ENCODE data around the gene EIF4A3. TPM values are rescaled to one million over a fixed set of nuclear protein-coding genes. Genes with fewer than 3 reads are reported as not detected.

EIF4A3 gene
- polyA plus RNA-seq, 2 of the 4 experiments (the other 2 are of a cell fraction) = 181 to 189 TPM

DNA sequence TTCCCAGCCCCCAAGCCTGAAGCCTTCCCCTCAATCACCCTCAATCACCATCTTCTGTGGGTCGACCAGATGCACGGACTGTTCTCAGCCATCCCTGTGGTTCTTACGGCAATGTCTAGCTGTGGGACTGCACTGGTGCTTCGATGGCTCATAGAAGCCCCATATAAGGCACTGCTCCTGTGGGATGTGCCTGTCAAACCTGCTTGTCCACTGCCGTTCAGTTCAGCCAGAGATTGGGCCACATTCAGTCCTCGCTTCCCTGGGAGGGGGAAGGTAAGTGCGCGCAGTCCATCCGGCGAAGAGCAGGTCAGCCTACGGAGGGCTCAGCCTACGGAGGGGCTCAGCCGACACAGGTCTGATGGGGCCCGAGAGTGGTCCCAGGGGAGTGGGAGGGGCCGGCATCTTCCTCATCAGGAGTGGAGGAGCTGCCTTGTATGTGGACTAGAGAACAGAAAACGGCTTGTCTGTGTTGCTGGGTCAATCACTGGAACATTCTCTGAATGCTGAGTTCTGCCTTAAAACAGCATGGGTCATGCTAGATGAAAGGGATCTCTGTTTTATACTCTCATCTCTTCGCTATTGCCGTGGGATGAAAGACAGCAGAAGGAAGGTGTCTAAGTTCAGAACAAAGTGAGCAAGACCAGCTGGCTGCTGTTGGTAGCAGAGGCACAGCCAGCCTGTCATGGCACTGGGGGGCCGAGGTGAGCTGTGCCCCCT is 23.0 kb upstream of the EIF4A3 start, which contains the start of gene CARD14:
Gene CARD14, plus strand, starts transcription at position 247 of the 717 bp plus-strand sequence. CDS start 11,409 bp downstream, outside the sequence.
- H3K27ac ChIP-seq = no peak within 1 kb of the TSS
- TF ChIP-seq, protein P1, sequence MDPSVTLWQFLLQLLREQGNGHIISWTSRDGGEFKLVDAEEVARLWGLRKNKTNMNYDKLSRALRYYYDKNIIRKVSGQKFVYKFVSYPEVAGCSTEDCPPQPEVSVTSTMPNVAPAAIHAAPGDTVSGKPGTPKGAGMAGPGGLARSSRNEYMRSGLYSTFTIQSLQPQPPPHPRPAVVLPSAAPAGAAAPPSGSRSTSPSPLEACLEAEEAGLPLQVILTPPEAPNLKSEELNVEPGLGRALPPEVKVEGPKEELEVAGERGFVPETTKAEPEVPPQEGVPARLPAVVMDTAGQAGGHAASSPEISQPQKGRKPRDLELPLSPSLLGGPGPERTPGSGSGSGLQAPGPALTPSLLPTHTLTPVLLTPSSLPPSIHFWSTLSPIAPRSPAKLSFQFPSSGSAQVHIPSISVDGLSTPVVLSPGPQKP (IDR thresholded peaks at IDR 0.05; ENCODE audit: low read depth, low read length) = no peak
- TF ChIP-seq EHF (CRISPR knock-in tag; IDR thresholded peaks at IDR 0.05) = no peak
- no peak for TF ChIP-seq FOSB (CRISPR knock-in tag; IDR thresholded peaks at IDR 0.05)
- TF ChIP-seq, protein P2, sequence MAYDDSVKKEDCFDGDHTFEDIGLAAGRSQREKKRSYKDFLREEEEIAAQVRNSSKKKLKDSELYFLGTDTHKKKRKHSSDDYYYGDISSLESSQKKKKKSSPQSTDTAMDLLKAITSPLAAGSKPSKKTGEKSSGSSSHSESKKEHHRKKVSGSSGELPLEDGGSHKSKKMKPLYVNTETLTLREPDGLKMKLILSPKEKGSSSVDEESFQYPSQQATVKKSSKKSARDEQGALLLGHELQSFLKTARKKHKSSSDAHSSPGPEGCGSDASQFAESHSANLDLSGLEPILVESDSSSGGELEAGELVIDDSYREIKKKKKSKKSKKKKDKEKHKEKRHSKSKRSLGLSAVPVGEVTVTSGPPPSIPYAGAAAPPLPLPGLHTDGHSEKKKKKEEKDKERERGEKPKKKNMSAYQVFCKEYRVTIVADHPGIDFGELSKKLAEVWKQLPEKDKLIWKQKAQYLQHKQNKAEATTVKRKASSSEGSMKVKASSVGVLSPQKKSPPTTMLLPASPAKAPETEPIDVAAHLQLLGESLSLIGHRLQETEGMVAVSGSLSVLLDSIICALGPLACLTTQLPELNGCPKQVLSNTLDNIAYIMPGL (CRISPR knock-in tag; IDR thresholded peaks at IDR 0.05; ENCODE audit: borderline replicate concordance) = no peak
- no peak for TF ChIP-seq FOXS1 (CRISPR knock-in tag; IDR thresholded peaks at IDR 0.05)
- TF ChIP-seq PHF8 (IDR thresholded peaks at IDR 0.05; ENCODE audit: borderline replicate concordance, low read depth) = no peak
- no peak for TF ChIP-seq EP300 (IDR thresholded peaks at IDR 0.05)
- no peak for TF ChIP-seq CBX8 (IDR thresholded peaks at IDR 0.05)
- TF ChIP-seq, protein P3, sequence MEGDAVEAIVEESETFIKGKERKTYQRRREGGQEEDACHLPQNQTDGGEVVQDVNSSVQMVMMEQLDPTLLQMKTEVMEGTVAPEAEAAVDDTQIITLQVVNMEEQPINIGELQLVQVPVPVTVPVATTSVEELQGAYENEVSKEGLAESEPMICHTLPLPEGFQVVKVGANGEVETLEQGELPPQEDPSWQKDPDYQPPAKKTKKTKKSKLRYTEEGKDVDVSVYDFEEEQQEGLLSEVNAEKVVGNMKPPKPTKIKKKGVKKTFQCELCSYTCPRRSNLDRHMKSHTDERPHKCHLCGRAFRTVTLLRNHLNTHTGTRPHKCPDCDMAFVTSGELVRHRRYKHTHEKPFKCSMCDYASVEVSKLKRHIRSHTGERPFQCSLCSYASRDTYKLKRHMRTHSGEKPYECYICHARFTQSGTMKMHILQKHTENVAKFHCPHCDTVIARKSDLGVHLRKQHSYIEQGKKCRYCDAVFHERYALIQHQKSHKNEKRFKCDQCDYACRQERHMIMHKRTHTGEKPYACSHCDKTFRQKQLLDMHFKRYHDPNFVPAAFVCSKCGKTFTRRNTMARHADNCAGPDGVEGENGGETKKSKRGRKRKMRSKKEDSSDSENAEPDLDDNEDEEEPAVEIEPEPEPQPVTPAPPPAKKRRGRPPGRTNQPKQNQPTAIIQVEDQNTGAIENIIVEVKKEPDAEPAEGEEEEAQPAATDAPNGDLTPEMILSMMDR (IDR thresholded peaks at IDR 0.05) = no peak
- no peak for TF ChIP-seq ZNF302 (CRISPR knock-in tag; IDR thresholded peaks at IDR 0.05)
- no peak for TF ChIP-seq HOXB13 (CRISPR knock-in tag; IDR thresholded peaks at IDR 0.05; ENCODE audit: low read depth)
- TF ChIP-seq SMC3 (IDR thresholded peaks at IDR 0.05) = no peak
- no peak for TF ChIP-seq NPAS2 (CRISPR knock-in tag; IDR thresholded peaks at IDR 0.05; ENCODE audit: borderline replicate concordance)
- TF ChIP-seq FOSL2 (IDR thresholded peaks at IDR 0.05) = no peak
- TF ChIP-seq FOSL2 (CRISPR knock-in tag; IDR thresholded peaks at IDR 0.05) = no peak
- ChIA-PET POLR2A (no interaction called here), CTCF (interaction anchor here (2.1 kb wide), 1 partner anchor 13 kb away, joined by 6 read pairs; no protein-coding TSS in a partner anchor)
- FAIRE-seq (no peak), DNase-seq (ENCODE audit: low read depth in 1 of 2, low spot score in 1 of 2) (no peak), ATAC-seq (peak in 1 of 2 experiments; percentile 21; a peak in 1 of 6 replicates)
- WGBS (ENCODE audit: missing lambda C conversion rate) = 72% methylated on average over 10 of the region's 19 CpGs
- no peaks in the 10 kb centered on the region for H3K9me3 ChIP-seq
- H3K4me1 ChIP-seq = peaks cover 3% of the 10 kb centered on the region; the same call in 2 of the 3 replicates
- no peak within 1 kb of the TSS for H3K4me3 ChIP-seq
- no peak within 1 kb of the TSS for H3K4me2 ChIP-seq

DNA sequence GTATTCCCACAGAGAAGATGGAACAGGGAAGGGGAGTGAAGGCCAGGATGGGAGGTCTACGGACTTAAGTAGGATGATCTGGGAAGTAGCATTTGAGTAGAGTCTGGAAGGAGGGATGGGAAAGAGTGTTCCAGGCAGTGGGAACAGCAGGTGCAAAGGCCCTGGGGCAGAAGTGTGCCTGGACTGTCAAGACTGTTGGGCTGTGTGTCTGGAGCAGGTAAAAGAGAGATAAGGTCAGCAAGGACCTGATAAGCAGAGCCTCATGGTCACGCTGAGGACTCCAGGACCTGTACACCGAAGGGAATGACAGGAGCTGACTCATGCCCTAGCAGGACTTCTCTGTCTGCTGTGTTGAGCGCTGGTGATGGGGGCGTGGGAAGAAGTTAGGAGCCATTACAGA is 22.2 kb upstream of the EIF4A3 start:
- H3K27ac ChIP-seq = no peak overlapping the region
- ATAC-seq = no peak
- H3K9me3 ChIP-seq = no peaks in the 10 kb centered on the region
- POLR2A ChIA-PET = interaction anchor here (0.6 kb wide), 1 partner anchor 28 kb away, joined by 4 read pairs; no protein-coding TSS in a partner anchor
- no peak overlapping the region for H3K4me3 ChIP-seq
- CTCF ChIA-PET = interaction anchor here (0.8 to 1.6 kb wide), 3 partner anchors 26 to 164 kb away, joined by 3 to 4 read pairs (median 3); no protein-coding TSS in a partner anchor
- no peak for FAIRE-seq
- no peaks in the 10 kb centered on the region for H3K4me1 ChIP-seq
- no peak overlapping the region for H3K4me2 ChIP-seq
- TF ChIP-seq TFCP2L1 (CRISPR knock-in tag; IDR thresholded peaks at IDR 0.05) = no peak
- TF ChIP-seq RCOR1 (IDR thresholded peaks at IDR 0.05; ENCODE audit: low read depth, low read length) = no peak
- TF ChIP-seq EHMT2 (IDR thresholded peaks at IDR 0.05; ENCODE audit: low read depth) = no peak
- TF ChIP-seq RNF2 (IDR thresholded peaks at IDR 0.05; ENCODE audit: borderline replicate concordance, low read depth) = no peak
- TF ChIP-seq, protein P2 (CRISPR knock-in tag; IDR thresholded peaks at IDR 0.05; ENCODE audit: borderline replicate concordance) = no peak
- TF ChIP-seq POLR2A (IDR thresholded peaks at IDR 0.05; ENCODE audit: low read length) = no peak
- TF ChIP-seq HOXB13 (CRISPR knock-in tag; IDR thresholded peaks at IDR 0.05; ENCODE audit: low read depth) = no peak
- TF ChIP-seq ZSCAN20 (CRISPR knock-in tag; IDR thresholded peaks at IDR 0.05) = no peak
- no peak for TF ChIP-seq POLR2AphosphoS2 (conservative IDR thresholded peaks at IDR 0.05; ENCODE audit: low read length)
- no peak for TF ChIP-seq CBX8 (IDR thresholded peaks at IDR 0.05)
- no peak for TF ChIP-seq FOSB (CRISPR knock-in tag; IDR thresholded peaks at IDR 0.05)
- TF ChIP-seq, protein P4, sequence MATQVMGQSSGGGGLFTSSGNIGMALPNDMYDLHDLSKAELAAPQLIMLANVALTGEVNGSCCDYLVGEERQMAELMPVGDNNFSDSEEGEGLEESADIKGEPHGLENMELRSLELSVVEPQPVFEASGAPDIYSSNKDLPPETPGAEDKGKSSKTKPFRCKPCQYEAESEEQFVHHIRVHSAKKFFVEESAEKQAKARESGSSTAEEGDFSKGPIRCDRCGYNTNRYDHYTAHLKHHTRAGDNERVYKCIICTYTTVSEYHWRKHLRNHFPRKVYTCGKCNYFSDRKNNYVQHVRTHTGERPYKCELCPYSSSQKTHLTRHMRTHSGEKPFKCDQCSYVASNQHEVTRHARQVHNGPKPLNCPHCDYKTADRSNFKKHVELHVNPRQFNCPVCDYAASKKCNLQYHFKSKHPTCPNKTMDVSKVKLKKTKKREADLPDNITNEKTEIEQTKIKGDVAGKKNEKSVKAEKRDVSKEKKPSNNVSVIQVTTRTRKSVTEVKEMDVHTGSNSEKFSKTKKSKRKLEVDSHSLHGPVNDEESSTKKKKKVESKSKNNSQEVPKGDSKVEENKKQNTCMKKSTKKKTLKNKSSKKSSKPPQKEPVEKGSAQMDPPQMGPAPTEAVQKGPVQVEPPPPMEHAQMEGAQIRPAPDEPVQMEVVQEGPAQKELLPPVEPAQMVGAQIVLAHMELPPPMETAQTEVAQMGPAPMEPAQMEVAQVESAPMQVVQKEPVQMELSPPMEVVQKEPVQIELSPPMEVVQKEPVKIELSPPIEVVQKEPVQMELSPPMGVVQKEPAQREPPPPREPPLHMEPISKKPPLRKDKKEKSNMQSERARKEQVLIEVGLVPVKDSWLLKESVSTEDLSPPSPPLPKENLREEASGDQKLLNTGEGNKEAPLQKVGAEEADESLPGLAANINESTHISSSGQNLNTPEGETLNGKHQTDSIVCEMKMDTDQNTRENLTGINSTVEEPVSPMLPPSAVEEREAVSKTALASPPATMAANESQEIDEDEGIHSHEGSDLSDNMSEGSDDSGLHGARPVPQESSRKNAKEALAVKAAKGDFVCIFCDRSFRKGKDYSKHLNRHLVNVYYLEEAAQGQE (IDR thresholded peaks at IDR 0.05) = no peak
- no peak for DNase-seq (ENCODE audit: low read depth in 1 of 2, low spot score in 1 of 2)
- 67% methylated on average over 5 of the region's 5 CpGs for WGBS (ENCODE audit: missing lambda C conversion rate)
